ENCODE data around the gene ILDR1.

Gene ILDR1

GRCh38 chr3:122004991-122005565 is 17.0 kb downstream of the ILDR1 start:
- Histone ChIP-seq H3K36me3 (ENCODE audit: control insufficient read depth, insufficient read depth, low read length) (no peaks in the 10 kb centered on the region), H3K79me2 (ENCODE audit: control insufficient read depth, insufficient read depth, low read length) (no peaks in the 10 kb centered on the region), H3K4ac (ENCODE audit: low read depth, low read length) (no peak overlapping the region), H3K4me1 (ENCODE audit: control insufficient read depth, low read depth, low read length) (peaks cover 17% of the 10 kb centered on the region), H2BK5ac (ENCODE audit: low read length) (peak overlapping the region; percentile 51), H4K8ac (ENCODE audit: low read depth, low read length) (no peak overlapping the region), H2BK120ac (ENCODE audit: low read depth, low read length) (no peak overlapping the region), H2AK5ac (ENCODE audit: low read length) (no peak overlapping the region), H3K9ac (ENCODE audit: low read length) (no peak overlapping the region), H3K4me3 (ENCODE audit: low read length) (no peak overlapping the region), H3K27ac (ENCODE audit: low read depth, low read length) (no peak overlapping the region), H3K27me3 (ENCODE audit: insufficient read depth, low read length, poor library complexity) (no peaks in the 10 kb centered on the region), H3K23ac (ENCODE audit: low read length) (peak overlapping the region; percentile 32), H4K5ac (ENCODE audit: low read length) (no peak overlapping the region), H3K18ac (ENCODE audit: low read length) (peak overlapping the region; percentile 89), H2BK15ac (replicated peaks; ENCODE audit: low read depth) (no peak overlapping the region), H3K79me1 (ENCODE audit: low read length) (no peaks in the 10 kb centered on the region), H3K4me2 (ENCODE audit: low read length) (no peak overlapping the region), H3K56ac (ENCODE audit: low read length) (peak overlapping the region; percentile 63)
- peak; percentile 71 for DNase-seq
- no CpG with 5 or more reads among the region's 13 CpGs for WGBS (ENCODE audit: extremely low coverage, insufficient coverage, low lambda C conversion rate)

GRCh38 chr3:122004107-122004506 is 17.9 kb downstream of the ILDR1 start:
- no CpG with 5 or more reads among the region's 2 CpGs for WGBS (ENCODE audit: extremely low coverage, insufficient coverage, low lambda C conversion rate)
- peak overlapping the region; percentile 89 for H3K18ac ChIP-seq (ENCODE audit: low read length)
- H3K79me2 ChIP-seq (ENCODE audit: control insufficient read depth, insufficient read depth, low read length), result no peaks in the 10 kb centered on the region

DNA sequence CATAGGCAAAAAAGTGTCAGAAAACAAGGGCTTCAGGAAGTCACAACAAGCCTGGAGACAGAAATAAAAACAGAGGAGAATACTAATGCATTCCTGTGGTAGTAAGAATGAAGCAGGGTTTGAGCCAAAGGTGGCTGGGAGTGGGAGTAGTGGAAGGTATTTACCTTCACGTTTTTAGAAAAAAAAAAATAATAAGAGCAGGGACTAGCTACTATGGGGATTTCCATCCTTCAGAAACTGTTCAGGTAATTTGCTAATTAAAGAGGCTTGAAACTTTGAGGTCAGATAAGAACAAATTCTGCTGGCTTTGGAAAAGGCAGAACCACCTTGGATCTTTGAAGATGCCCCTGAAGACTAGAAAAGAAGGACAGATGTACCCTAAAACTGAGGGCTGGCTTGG is 18.4 kb downstream of the ILDR1 start:
- Histone ChIP-seq H3K27ac (ENCODE audit: low read depth, low read length) (no peak overlapping the region), H2AK5ac (ENCODE audit: low read length) (no peak overlapping the region), H3K27me3 (ENCODE audit: insufficient read depth, low read length, poor library complexity) (no peaks in the 10 kb centered on the region), H2BK15ac (replicated peaks; ENCODE audit: low read depth) (no peak overlapping the region), H3K4ac (ENCODE audit: low read depth, low read length) (no peak overlapping the region), H3K36me3 (ENCODE audit: control insufficient read depth, insufficient read depth, low read length) (no peaks in the 10 kb centered on the region), H3K79me2 (ENCODE audit: control insufficient read depth, insufficient read depth, low read length) (no peaks in the 10 kb centered on the region), H2BK120ac (ENCODE audit: low read depth, low read length) (no peak overlapping the region), H4K5ac (ENCODE audit: low read length) (no peak overlapping the region), H3K4me2 (ENCODE audit: low read length) (no peak overlapping the region), H3K4me1 (ENCODE audit: control insufficient read depth, low read depth, low read length) (peaks cover 15% of the 10 kb centered on the region), H4K8ac (ENCODE audit: low read depth, low read length) (no peak overlapping the region), H3K79me1 (ENCODE audit: low read length) (no peaks in the 10 kb centered on the region), H3K56ac (ENCODE audit: low read length) (no peak overlapping the region), H3K23ac (ENCODE audit: low read length) (no peak overlapping the region), H2BK5ac (ENCODE audit: low read length) (no peak overlapping the region), H3K4me3 (ENCODE audit: low read length) (no peak overlapping the region), H3K18ac (ENCODE audit: low read length) (no peak overlapping the region), H3K9ac (ENCODE audit: low read length) (no peak overlapping the region)
- no CpG with 5 or more reads among the region's 1 CpG for WGBS (ENCODE audit: extremely low coverage, insufficient coverage, low lambda C conversion rate)
- no peak for DNase-seq

More at GRCh38 chr3:122004107-122004506, 17.9 kb downstream of the ILDR1 start:
- no peak overlapping the region for H3K56ac ChIP-seq (ENCODE audit: low read length)
- no peak overlapping the region for H2AK5ac ChIP-seq (ENCODE audit: low read length)
- H2BK15ac ChIP-seq (replicated peaks; ENCODE audit: low read depth), result no peak overlapping the region
- H4K8ac ChIP-seq (ENCODE audit: low read depth, low read length), result no peak overlapping the region
- H3K4ac ChIP-seq (ENCODE audit: low read depth, low read length), result no peak overlapping the region
- H3K4me2 ChIP-seq (ENCODE audit: low read length), result no peak overlapping the region
- no peaks in the 10 kb centered on the region for H3K27me3 ChIP-seq (ENCODE audit: insufficient read depth, low read length, poor library complexity)
- no peak overlapping the region for H2BK5ac ChIP-seq (ENCODE audit: low read length)
- no peak overlapping the region for H3K4me3 ChIP-seq (ENCODE audit: low read length)
- H3K4me1 ChIP-seq (ENCODE audit: control insufficient read depth, low read depth, low read length), result peaks cover 13% of the 10 kb centered on the region
- no peak for DNase-seq
- H3K9ac ChIP-seq (ENCODE audit: low read length), result no peak overlapping the region
- no peak overlapping the region for H4K5ac ChIP-seq (ENCODE audit: low read length)
- no peaks in the 10 kb centered on the region for H3K79me1 ChIP-seq (ENCODE audit: low read length)
- no peak overlapping the region for H2BK120ac ChIP-seq (ENCODE audit: low read depth, low read length)
- no peaks in the 10 kb centered on the region for H3K36me3 ChIP-seq (ENCODE audit: control insufficient read depth, insufficient read depth, low read length)
- H3K27ac ChIP-seq (ENCODE audit: low read depth, low read length), result no peak overlapping the region
- H3K23ac ChIP-seq (ENCODE audit: low read length), result no peak overlapping the region

DNA sequence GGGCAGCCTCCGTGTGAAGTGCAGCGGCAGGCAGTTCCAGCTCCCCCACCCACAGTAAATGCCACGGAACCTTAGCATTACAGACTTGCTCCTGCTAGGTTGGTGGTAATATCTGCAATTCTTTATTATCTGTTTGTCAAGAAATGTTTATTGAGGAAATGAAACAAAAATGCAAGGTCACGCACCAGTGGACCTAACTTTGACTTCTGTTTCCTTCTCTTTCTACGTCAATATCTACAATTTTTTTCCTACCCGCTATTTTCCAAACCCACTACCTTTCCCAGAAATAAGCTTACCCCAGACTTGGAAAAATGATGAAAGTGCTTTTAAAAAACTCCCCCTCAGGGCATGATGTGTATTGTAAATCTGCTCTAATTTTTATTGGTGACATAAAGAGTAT is 18.9 kb downstream of the ILDR1 start:
- H2AK5ac ChIP-seq (ENCODE audit: low read length), result no peak overlapping the region
- H3K56ac ChIP-seq (ENCODE audit: low read length), result no peak overlapping the region
- H3K23ac ChIP-seq (ENCODE audit: low read length), result no peak overlapping the region
- H3K27me3 ChIP-seq (ENCODE audit: insufficient read depth, low read length, poor library complexity), result no peaks in the 10 kb centered on the region
- no peaks in the 10 kb centered on the region for H3K36me3 ChIP-seq (ENCODE audit: control insufficient read depth, insufficient read depth, low read length)
- no peak overlapping the region for H2BK120ac ChIP-seq (ENCODE audit: low read depth, low read length)
- DNase-seq, result no peak
- H3K4me2 ChIP-seq (ENCODE audit: low read length), result no peak overlapping the region
- peaks cover 15% of the 10 kb centered on the region for H3K4me1 ChIP-seq (ENCODE audit: control insufficient read depth, low read depth, low read length)
- no peak overlapping the region for H2BK15ac ChIP-seq (replicated peaks; ENCODE audit: low read depth)
- no peak overlapping the region for H3K9ac ChIP-seq (ENCODE audit: low read length)
- H2BK5ac ChIP-seq (ENCODE audit: low read length), result no peak overlapping the region
- no peaks in the 10 kb centered on the region for H3K79me1 ChIP-seq (ENCODE audit: low read length)
- no peak overlapping the region for H3K4me3 ChIP-seq (ENCODE audit: low read length)
- whole genome bisulfite sequencing (ENCODE audit: extremely low coverage, insufficient coverage, low lambda C conversion rate), result 100% methylated on average over 2 of the region's 6 CpGs
- no peaks in the 10 kb centered on the region for H3K79me2 ChIP-seq (ENCODE audit: control insufficient read depth, insufficient read depth, low read length)
- no peak overlapping the region for H4K8ac ChIP-seq (ENCODE audit: low read depth, low read length)
- no peak overlapping the region for H3K27ac ChIP-seq (ENCODE audit: low read depth, low read length)
- H4K5ac ChIP-seq (ENCODE audit: low read length), result no peak overlapping the region
- H3K18ac ChIP-seq (ENCODE audit: low read length), result peak overlapping the region; percentile 34
- H3K4ac ChIP-seq (ENCODE audit: low read depth, low read length), result no peak overlapping the region

GRCh38 chr3:122002611-122003010 is 19.4 kb downstream of the ILDR1 start:
- no peak overlapping the region for H3K4me2 ChIP-seq (ENCODE audit: low read length)
- no peak overlapping the region for H2AK5ac ChIP-seq (ENCODE audit: low read length)
- H3K27me3 ChIP-seq (ENCODE audit: insufficient read depth, low read length, poor library complexity), result no peaks in the 10 kb centered on the region
- no peaks in the 10 kb centered on the region for H3K79me1 ChIP-seq (ENCODE audit: low read length)
- H3K9ac ChIP-seq (ENCODE audit: low read length), result no peak overlapping the region
- H3K56ac ChIP-seq (ENCODE audit: low read length), result no peak overlapping the region
- H3K27ac ChIP-seq (ENCODE audit: low read depth, low read length), result no peak overlapping the region
- no peak overlapping the region for H3K4ac ChIP-seq (ENCODE audit: low read depth, low read length)
- H3K4me3 ChIP-seq (ENCODE audit: low read length), result no peak overlapping the region
- H2BK120ac ChIP-seq (ENCODE audit: low read depth, low read length), result no peak overlapping the region
- H3K18ac ChIP-seq (ENCODE audit: low read length), result no peak overlapping the region
- no peak overlapping the region for H4K8ac ChIP-seq (ENCODE audit: low read depth, low read length)
- WGBS (ENCODE audit: extremely low coverage, insufficient coverage, low lambda C conversion rate), result no CpG with 5 or more reads among the region's 7 CpGs
- H2BK5ac ChIP-seq (ENCODE audit: low read length), result no peak overlapping the region
- H4K5ac ChIP-seq (ENCODE audit: low read length), result no peak overlapping the region
- H3K36me3 ChIP-seq (ENCODE audit: control insufficient read depth, insufficient read depth, low read length), result no peaks in the 10 kb centered on the region
- no peak overlapping the region for H3K23ac ChIP-seq (ENCODE audit: low read length)
- no peak for DNase-seq
- H3K79me2 ChIP-seq (ENCODE audit: control insufficient read depth, insufficient read depth, low read length), result no peaks in the 10 kb centered on the region
- H3K4me1 ChIP-seq (ENCODE audit: control insufficient read depth, low read depth, low read length), result peaks cover 12% of the 10 kb centered on the region
- no peak overlapping the region for H2BK15ac ChIP-seq (replicated peaks; ENCODE audit: low read depth)

DNA sequence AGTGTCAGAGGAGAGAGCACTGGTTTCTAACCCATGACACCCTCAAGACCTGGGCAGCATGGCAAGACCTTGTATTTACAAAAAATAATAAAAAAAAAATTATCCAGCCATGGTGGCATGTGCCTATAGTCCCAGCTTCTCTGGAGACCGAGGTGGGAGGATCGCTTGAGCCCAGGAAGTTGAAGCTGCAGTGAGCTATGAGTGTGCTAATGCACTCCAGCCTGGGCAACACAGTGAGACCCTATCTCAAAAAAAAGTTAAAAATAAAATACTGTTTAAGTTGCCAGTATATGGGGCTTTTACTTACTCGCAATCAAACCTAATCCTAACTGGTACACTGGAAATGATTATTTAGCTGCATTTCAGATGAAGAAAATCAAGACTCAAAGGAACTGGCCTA is 20.2 kb downstream of the ILDR1 start:
- H3K79me2 ChIP-seq (ENCODE audit: control insufficient read depth, insufficient read depth, low read length), result no peaks in the 10 kb centered on the region
- H3K9ac ChIP-seq (ENCODE audit: low read length), result no peak overlapping the region
- no peak overlapping the region for H3K27ac ChIP-seq (ENCODE audit: low read depth, low read length)
- no peaks in the 10 kb centered on the region for H3K79me1 ChIP-seq (ENCODE audit: low read length)
- H3K27me3 ChIP-seq (ENCODE audit: insufficient read depth, low read length, poor library complexity), result no peaks in the 10 kb centered on the region
- no CpG with 5 or more reads among the region's 3 CpGs for WGBS (ENCODE audit: extremely low coverage, insufficient coverage, low lambda C conversion rate)
- H2AK5ac ChIP-seq (ENCODE audit: low read length), result no peak overlapping the region
- H2BK120ac ChIP-seq (ENCODE audit: low read depth, low read length), result no peak overlapping the region
- no peak overlapping the region for H3K4me2 ChIP-seq (ENCODE audit: low read length)
- DNase-seq, result no peak
- H4K5ac ChIP-seq (ENCODE audit: low read length), result no peak overlapping the region
- no peak overlapping the region for H4K8ac ChIP-seq (ENCODE audit: low read depth, low read length)
- H3K56ac ChIP-seq (ENCODE audit: low read length), result no peak overlapping the region
- H3K23ac ChIP-seq (ENCODE audit: low read length), result no peak overlapping the region
- no peak overlapping the region for H3K4me3 ChIP-seq (ENCODE audit: low read length)
- peaks cover 9% of the 10 kb centered on the region for H3K4me1 ChIP-seq (ENCODE audit: control insufficient read depth, low read depth, low read length)
- no peak overlapping the region for H2BK15ac ChIP-seq (replicated peaks; ENCODE audit: low read depth)
- no peak overlapping the region for H2BK5ac ChIP-seq (ENCODE audit: low read length)
- H3K4ac ChIP-seq (ENCODE audit: low read depth, low read length), result no peak overlapping the region
- no peak overlapping the region for H3K18ac ChIP-seq (ENCODE audit: low read length)
- H3K36me3 ChIP-seq (ENCODE audit: control insufficient read depth, insufficient read depth, low read length), result no peaks in the 10 kb centered on the region

Measured in mesendoderm (in vitro differentiated cells).